ENCODE results near the gene GALNT14. TPM values are rescaled to one million over a fixed set of nuclear protein-coding genes. Genes with fewer than 3 reads are reported as not detected.

GALNT14 gene
- total RNA-seq, 1 donor from 2014 or later = 1.7 TPM

DNA sequence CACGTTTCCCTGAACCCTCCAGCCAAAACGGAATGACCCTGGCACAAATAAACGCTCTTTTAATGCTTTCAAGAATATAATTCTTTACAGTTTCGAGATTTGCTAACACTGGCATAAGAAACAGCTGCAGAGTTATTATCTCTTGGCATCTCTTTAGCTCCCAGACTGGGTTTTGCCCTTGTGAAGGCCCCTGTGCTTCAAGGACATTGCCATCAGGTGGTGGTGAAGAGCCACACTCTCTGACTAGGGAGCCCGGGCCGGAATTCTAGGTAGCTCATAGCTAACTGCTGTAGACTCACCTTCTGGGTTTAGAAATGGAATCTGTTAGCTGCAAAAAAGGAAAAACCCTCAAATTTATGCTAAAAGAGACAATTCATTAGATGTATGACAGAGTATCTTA, 13.3 kb upstream of the GALNT14 start:
- Mint-ChIP-seq H3K4me3 (no peak overlapping the region), H3K4me1 (no peaks in the 10 kb centered on the region), H3K27ac (no peak overlapping the region), H3K36me3 (no peaks in the 10 kb centered on the region), H3K27me3 (ENCODE audit: low read depth) (peaks cover 53% of the 10 kb centered on the region), H3K9me3 (no peaks in the 10 kb centered on the region)
- TF ChIP-seq, protein P1, sequence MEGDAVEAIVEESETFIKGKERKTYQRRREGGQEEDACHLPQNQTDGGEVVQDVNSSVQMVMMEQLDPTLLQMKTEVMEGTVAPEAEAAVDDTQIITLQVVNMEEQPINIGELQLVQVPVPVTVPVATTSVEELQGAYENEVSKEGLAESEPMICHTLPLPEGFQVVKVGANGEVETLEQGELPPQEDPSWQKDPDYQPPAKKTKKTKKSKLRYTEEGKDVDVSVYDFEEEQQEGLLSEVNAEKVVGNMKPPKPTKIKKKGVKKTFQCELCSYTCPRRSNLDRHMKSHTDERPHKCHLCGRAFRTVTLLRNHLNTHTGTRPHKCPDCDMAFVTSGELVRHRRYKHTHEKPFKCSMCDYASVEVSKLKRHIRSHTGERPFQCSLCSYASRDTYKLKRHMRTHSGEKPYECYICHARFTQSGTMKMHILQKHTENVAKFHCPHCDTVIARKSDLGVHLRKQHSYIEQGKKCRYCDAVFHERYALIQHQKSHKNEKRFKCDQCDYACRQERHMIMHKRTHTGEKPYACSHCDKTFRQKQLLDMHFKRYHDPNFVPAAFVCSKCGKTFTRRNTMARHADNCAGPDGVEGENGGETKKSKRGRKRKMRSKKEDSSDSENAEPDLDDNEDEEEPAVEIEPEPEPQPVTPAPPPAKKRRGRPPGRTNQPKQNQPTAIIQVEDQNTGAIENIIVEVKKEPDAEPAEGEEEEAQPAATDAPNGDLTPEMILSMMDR (IDR thresholded peaks at IDR 0.05; ENCODE audit: unreplicated experiment) = no peak
- DNase-seq (ENCODE audit: low spot score in 2 of 2, unreplicated experiment in 2 of 2) = no peak

DNA sequence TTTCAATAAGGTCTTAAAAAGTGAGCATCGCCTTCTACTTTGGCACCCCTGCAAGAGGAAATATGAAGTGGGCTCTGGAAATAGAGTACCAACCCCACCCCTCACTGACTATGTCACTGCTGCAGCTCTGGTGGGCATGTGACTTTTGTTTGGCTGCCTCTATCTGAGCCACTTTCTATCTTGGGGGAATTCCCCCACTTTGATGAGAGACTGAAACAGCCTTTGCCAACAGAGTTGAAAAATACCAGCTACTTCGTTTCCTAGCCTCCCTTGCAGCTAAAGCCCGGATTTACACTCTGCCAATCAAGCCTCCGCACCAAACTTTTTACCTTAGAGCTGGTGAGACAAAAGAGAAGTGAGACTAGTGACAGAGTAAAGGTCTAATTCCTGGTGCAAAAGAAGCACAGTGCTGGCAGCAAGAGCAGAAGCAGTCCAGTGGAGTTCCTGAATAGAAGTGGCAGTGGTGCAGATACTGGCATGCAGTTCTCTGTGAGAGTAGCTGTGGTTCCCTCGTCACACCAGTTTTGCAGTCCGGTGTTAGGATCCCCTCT, 12.0 kb upstream of the GALNT14 start:
- no peaks in the 10 kb centered on the region for H3K36me3 Mint-ChIP-seq
- no peak overlapping the region for H3K4me3 Mint-ChIP-seq
- TF ChIP-seq, protein P1 (IDR thresholded peaks at IDR 0.05; ENCODE audit: unreplicated experiment) = no peak
- H3K4me1 Mint-ChIP-seq = no peaks in the 10 kb centered on the region
- H3K9me3 Mint-ChIP-seq = no peaks in the 10 kb centered on the region
- H3K27me3 Mint-ChIP-seq (ENCODE audit: low read depth) = peaks cover 51% of the 10 kb centered on the region
- DNase-seq (ENCODE audit: low spot score in 2 of 2, unreplicated experiment in 2 of 2) = no peak
- H3K27ac Mint-ChIP-seq = no peak overlapping the region

DNA sequence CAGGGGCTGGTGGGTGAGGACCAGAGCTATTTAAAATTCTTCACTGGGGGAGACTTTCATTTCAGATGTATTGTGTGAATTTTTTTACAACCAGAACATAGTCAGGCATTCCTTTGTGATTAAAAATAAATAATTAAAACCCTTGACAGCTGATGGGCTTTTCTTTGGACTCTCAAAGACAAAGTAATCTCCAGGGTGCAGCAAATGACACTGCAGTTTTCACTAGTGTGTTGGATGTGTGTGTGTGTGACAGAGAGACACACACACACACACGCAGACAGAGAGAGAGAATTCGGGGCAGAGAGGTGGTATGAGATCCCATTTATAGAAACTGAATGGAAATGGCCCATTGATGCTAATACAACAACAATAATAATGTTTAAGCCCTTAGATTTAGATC, 10.3 kb upstream of the GALNT14 start:
- Mint-ChIP-seq H3K4me3 (no peak overlapping the region), H3K9me3 (no peaks in the 10 kb centered on the region), H3K27me3 (ENCODE audit: low read depth) (peaks cover 59% of the 10 kb centered on the region), H3K36me3 (no peaks in the 10 kb centered on the region), H3K4me1 (no peaks in the 10 kb centered on the region), H3K27ac (no peak overlapping the region)
- TF ChIP-seq, protein P1 (IDR thresholded peaks at IDR 0.05; ENCODE audit: unreplicated experiment) = no peak
- no peak for DNase-seq (ENCODE audit: low spot score in 2 of 2, unreplicated experiment in 2 of 2)

DNA sequence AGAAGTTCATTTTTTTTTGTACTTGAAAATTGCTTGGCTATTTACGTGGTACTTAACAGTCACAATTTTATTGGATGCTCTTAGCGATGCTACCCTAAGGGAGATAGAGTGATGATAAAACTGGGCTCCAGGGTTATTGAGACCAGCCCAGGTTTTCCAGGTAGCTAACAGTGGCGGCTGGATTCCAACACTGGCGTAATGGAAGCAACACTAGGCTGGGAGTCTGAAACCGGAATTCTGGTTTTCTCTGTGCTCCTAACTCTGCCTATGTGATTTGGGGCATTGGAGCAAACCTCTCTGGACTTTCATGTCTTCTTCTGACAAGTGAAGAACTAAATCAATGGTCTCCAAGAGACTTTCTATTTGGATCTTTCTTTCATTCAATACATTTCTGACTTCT, 9.4 kb upstream of the GALNT14 start:
- H3K27ac Mint-ChIP-seq = no peak overlapping the region
- H3K27me3 Mint-ChIP-seq (ENCODE audit: low read depth) = peaks cover 58% of the 10 kb centered on the region
- DNase-seq (ENCODE audit: low spot score in 2 of 2, unreplicated experiment in 2 of 2) = no peak
- H3K9me3 Mint-ChIP-seq = no peaks in the 10 kb centered on the region
- no peaks in the 10 kb centered on the region for H3K4me1 Mint-ChIP-seq
- no peaks in the 10 kb centered on the region for H3K36me3 Mint-ChIP-seq
- H3K4me3 Mint-ChIP-seq = no peak overlapping the region
- TF ChIP-seq, protein P1 (IDR thresholded peaks at IDR 0.05; ENCODE audit: unreplicated experiment) = no peak

DNA sequence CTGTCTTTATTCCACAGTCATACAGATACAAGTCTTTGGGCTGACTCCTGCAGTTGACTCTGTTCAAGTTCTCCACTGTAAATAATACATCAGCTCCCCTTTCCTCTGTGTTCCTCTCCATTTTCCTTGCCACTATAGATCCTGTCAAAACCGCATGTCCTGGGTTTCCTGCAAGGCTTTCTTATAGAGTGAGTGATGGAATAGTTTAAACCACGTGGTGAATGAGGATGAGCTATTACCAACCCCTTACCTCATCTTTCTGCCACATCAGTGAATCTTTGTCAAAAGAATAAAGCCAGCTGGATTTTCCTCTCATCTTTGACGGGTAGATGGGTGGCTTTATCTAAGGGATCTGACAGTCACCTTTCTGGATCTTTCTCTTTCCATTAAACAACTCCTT, 3.9 kb upstream of the GALNT14 start:
- no peak for DNase-seq (ENCODE audit: low spot score in 2 of 2, unreplicated experiment in 2 of 2)
- Mint-ChIP-seq H3K27me3 (ENCODE audit: low read depth) (peaks cover 72% of the 10 kb centered on the region), H3K27ac (no peak overlapping the region), H3K4me1 (peaks cover 1% of the 10 kb centered on the region), H3K4me3 (no peak overlapping the region), H3K36me3 (no peaks in the 10 kb centered on the region), H3K9me3 (no peaks in the 10 kb centered on the region)
- TF ChIP-seq, protein P1 (IDR thresholded peaks at IDR 0.05; ENCODE audit: unreplicated experiment) = no peak

Measured in mesothelial cell of epicardium (in vitro differentiated cells).